ENCODE results near the gene VASP. TPM values are rescaled to one million over a fixed set of nuclear protein-coding genes. Genes with fewer than 3 reads are reported as not detected.

The VASP gene
- total and polyA plus RNA-seq, 2 of the 13 experiments (the other 11 are each of a cell fraction or from before 2014, with no cell fraction given), result 41.8 to 67.1 TPM

DNA sequence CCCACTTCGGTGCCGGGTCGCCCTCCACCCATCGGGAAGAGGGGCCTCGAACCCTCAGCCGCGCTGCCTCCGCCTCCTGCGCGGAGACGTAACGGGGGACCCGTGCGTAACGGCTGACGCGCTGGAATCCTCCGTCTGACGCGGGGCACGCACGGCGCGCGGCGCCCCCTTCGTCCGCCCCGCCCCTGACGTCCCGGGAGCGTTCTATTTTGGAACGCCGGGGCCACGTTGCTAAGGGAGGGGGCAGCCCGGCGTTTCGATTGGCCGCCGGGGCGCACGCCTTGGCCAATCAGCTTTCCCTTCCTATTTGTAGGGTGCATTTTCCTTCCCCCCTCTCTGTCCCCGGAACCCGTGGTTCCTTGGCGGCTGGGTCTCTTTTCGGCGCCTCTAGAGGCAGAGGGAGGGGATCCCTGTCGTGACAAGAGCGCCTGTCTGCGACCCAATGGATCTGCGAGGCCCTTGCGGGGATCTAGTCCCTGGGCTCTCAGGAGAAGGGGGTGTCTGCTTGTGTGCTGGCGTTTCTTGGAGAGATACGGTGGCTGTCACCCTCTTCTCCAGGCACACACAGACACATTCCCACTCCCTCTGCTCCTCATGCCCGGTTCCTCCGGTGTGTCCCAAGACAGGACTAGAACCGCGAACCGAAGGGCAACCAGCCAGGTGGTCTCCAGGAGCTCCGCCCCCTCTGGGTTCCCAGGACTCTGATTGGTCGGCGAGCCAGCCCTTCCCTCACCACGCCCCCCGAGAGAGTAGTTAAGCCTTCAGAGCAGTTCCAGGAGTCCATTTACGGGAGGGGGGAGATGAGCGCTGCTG, 37.9 kb upstream of the VASP start (continued):
- TF ChIP-seq, protein P1, sequence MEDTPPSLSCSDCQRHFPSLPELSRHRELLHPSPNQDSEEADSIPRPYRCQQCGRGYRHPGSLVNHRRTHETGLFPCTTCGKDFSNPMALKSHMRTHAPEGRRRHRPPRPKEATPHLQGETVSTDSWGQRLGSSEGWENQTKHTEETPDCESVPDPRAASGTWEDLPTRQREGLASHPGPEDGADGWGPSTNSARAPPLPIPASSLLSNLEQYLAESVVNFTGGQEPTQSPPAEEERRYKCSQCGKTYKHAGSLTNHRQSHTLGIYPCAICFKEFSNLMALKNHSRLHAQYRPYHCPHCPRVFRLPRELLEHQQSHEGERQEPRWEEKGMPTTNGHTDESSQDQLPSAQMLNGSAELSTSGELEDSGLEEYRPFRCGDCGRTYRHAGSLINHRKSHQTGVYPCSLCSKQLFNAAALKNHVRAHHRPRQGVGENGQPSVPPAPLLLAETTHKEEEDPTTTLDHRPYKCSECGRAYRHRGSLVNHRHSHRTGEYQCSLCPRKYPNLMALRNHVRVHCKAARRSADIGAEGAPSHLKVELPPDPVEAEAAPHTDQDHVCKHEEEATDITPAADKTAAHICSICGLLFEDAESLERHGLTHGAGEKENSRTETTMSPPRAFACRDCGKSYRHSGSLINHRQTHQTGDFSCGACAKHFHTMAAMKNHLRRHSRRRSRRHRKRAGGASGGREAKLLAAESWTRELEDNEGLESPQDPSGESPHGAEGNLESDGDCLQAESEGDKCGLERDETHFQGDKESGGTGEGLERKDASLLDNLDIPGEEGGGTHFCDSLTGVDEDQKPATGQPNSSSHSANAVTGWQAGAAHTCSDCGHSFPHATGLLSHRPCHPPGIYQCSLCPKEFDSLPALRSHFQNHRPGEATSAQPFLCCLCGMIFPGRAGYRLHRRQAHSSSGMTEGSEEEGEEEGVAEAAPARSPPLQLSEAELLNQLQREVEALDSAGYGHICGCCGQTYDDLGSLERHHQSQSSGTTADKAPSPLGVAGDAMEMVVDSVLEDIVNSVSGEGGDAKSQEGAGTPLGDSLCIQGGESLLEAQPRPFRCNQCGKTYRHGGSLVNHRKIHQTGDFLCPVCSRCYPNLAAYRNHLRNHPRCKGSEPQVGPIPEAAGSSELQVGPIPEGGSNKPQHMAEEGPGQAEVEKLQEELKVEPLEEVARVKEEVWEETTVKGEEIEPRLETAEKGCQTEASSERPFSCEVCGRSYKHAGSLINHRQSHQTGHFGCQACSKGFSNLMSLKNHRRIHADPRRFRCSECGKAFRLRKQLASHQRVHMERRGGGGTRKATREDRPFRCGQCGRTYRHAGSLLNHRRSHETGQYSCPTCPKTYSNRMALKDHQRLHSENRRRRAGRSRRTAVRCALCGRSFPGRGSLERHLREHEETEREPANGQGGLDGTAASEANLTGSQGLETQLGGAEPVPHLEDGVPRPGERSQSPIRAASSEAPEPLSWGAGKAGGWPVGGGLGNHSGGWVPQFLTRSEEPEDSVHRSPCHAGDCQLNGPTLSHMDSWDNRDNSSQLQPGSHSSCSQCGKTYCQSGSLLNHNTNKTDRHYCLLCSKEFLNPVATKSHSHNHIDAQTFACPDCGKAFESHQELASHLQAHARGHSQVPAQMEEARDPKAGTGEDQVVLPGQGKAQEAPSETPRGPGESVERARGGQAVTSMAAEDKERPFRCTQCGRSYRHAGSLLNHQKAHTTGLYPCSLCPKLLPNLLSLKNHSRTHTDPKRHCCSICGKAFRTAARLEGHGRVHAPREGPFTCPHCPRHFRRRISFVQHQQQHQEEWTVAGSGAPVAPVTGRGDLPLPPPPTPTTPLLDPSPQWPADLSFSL (CRISPR knock-in tag; IDR thresholded peaks at IDR 0.05), result no peak
- TF ChIP-seq RFX3 (CRISPR knock-in tag; IDR thresholded peaks at IDR 0.05), result peak; percentile 73
- 0 out of 2 replicates have a peak, but pooled peaks have one; percentile 6 for TF ChIP-seq NCOA2 (CRISPR knock-in tag; IDR thresholded peaks at IDR 0.05)
- no peak for TF ChIP-seq NFE2L1 (CRISPR knock-in tag; IDR thresholded peaks at IDR 0.05; ENCODE audit: borderline replicate concordance)
- TF ChIP-seq ASH2L (IDR thresholded peaks at IDR 0.05; ENCODE audit: insufficient read length, low read depth, low read length), result peak; percentile 9
- TF ChIP-seq ZNF749 (CRISPR knock-in tag; IDR thresholded peaks at IDR 0.05; ENCODE audit: borderline replicate concordance), result no peak; the same call in 1 of the 2 replicates
- TF ChIP-seq, protein P2, sequence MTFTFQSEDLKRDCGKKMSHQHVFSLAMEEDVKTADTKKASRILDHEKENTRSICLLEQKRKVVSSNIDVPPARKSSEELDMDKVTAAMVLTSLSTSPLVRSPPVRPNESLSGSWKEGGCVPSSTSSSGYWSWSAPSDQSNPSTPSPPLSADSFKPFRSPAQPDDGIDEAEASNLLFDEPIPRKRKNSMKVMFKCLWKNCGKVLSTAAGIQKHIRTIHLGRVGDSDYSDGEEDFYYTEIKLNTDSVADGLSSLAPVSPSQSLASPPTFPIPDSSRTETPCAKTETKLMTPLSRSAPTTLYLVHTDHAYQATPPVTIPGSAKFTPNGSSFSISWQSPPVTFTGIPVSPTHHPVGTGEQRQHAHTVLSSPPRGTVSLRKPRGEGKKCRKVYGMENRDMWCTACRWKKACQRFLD (CRISPR knock-in tag; IDR thresholded peaks at IDR 0.05; ENCODE audit: borderline replicate concordance), result no peak
- TF ChIP-seq GABPA (IDR thresholded peaks at IDR 0.05; ENCODE audit: low read depth, low read length), result no peak
- 0 out of 2 replicates have a peak, but pooled peaks have one; percentile 5 for TF ChIP-seq GABPA (CRISPR knock-in tag; IDR thresholded peaks at IDR 0.05; ENCODE audit: low read depth)
- TF ChIP-seq PPARG (CRISPR knock-in tag; conservative IDR thresholded peaks at IDR 0.05), result 0 out of 2 replicates have a peak, but pooled peaks have one; percentile 23
- TF ChIP-seq, protein P3, sequence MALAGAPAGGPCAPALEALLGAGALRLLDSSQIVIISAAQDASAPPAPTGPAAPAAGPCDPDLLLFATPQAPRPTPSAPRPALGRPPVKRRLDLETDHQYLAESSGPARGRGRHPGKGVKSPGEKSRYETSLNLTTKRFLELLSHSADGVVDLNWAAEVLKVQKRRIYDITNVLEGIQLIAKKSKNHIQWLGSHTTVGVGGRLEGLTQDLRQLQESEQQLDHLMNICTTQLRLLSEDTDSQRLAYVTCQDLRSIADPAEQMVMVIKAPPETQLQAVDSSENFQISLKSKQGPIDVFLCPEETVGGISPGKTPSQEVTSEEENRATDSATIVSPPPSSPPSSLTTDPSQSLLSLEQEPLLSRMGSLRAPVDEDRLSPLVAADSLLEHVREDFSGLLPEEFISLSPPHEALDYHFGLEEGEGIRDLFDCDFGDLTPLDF (CRISPR knock-in tag; IDR thresholded peaks at IDR 0.05), result no peak
- TF ChIP-seq HOXA9 (CRISPR knock-in tag; IDR thresholded peaks at IDR 0.05; ENCODE audit: borderline replicate concordance), result no peak
- no peak for TF ChIP-seq ZNF75D (CRISPR knock-in tag; IDR thresholded peaks at IDR 0.05; ENCODE audit: borderline replicate concordance)
- TF ChIP-seq, protein P4, sequence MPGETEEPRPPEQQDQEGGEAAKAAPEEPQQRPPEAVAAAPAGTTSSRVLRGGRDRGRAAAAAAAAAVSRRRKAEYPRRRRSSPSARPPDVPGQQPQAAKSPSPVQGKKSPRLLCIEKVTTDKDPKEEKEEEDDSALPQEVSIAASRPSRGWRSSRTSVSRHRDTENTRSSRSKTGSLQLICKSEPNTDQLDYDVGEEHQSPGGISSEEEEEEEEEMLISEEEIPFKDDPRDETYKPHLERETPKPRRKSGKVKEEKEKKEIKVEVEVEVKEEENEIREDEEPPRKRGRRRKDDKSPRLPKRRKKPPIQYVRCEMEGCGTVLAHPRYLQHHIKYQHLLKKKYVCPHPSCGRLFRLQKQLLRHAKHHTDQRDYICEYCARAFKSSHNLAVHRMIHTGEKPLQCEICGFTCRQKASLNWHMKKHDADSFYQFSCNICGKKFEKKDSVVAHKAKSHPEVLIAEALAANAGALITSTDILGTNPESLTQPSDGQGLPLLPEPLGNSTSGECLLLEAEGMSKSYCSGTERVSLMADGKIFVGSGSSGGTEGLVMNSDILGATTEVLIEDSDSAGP (CRISPR knock-in tag; IDR thresholded peaks at IDR 0.05; ENCODE audit: borderline replicate concordance), result peak; percentile 78
- peak; percentile 62 for TF ChIP-seq SALL1 (CRISPR knock-in tag; IDR thresholded peaks at IDR 0.05)
- peak; percentile 71; the same call in 1 of the 2 replicates for TF ChIP-seq CREM (IDR thresholded peaks at IDR 0.05)
- no peak for TF ChIP-seq CREM (CRISPR knock-in tag; IDR thresholded peaks at IDR 0.05)
- TF ChIP-seq ZNF577 (CRISPR knock-in tag; IDR thresholded peaks at IDR 0.05; ENCODE audit: borderline replicate concordance, low read depth), result no peak
- no peak for TF ChIP-seq SNRNP70 (IDR thresholded peaks at IDR 0.05; ENCODE audit: low read depth, low read length)
